Right atrium auricular region (tissue), 2 donors: Measurements from ENCODE around the gene ARHGEF28. TPM values are rescaled to one million over a fixed set of nuclear protein-coding genes. Genes with fewer than 3 reads are reported as not detected.

Experiments
- DNase-seq: peaks from one replicate; pipeline ENCODE4 v3.0.0-alpha.2; 2019; ENCODE audit warnings: low spot score
- H3K27ac ChIP-seq, 2 donors: fragments of 200-600 bp; sonication (generic); 1 replicate in 1 of 2; 2 replicates in 1 of 2; pipeline ENCODE4 v1.5.1; 2016 to 2019
- H3K27me3 ChIP-seq, 2 donors: fragments of 200-600 bp; sonication (generic); one replicate each; pipeline versions ENCODE4 v1.5.1 to v1.6.0; 2017 to 2019
- H3K36me3 ChIP-seq: fragments of 200-600 bp; sonication (generic); one replicate; pipeline ENCODE4 v1.5.1; 2016
- H3K4me1 ChIP-seq, 2 donors: fragments of 200-600 bp; sonication (generic); one replicate each; pipeline versions ENCODE4 v1.5.1 to v1.6.0; 2017 to 2019
- H3K4me3 ChIP-seq, 2 donors: fragments of 200-600 bp; sonication (generic); 1 replicate in 1 of 2; 2 replicates in 1 of 2; pipeline ENCODE4 v1.5.1; 2017 to 2019; ENCODE audit warnings: mild to moderate bottlenecking in 1 of 2, moderate library complexity in 1 of 2
- H3K9me3 ChIP-seq, 2 donors: fragments of 200-600 bp; sonication (generic); one replicate each; pipeline ENCODE4 v1.5.1; 2019
- total RNA-seq, 2 donors: library from RNA; depleted of rRNA; stranded (reverse); fragments of >200 nt; gene quantifications; one replicate each; pipeline ENCODE4 v1.1.0, GENCODE V29; 2016
- TF ChIP-seq, protein P1 (sequence below), 2 donors: fragments of 200-600 bp; sonication (generic); IDR thresholded peaks; one replicate each; pipeline ENCODE4 v1.5.1; 2019; ENCODE audit warnings: antibody characterized with exemption in 2 of 2

ARHGEF28 gene
- total RNA-seq, 2 donors from 2014 or later, result 1.0 to 2.9 TPM

DNA sequence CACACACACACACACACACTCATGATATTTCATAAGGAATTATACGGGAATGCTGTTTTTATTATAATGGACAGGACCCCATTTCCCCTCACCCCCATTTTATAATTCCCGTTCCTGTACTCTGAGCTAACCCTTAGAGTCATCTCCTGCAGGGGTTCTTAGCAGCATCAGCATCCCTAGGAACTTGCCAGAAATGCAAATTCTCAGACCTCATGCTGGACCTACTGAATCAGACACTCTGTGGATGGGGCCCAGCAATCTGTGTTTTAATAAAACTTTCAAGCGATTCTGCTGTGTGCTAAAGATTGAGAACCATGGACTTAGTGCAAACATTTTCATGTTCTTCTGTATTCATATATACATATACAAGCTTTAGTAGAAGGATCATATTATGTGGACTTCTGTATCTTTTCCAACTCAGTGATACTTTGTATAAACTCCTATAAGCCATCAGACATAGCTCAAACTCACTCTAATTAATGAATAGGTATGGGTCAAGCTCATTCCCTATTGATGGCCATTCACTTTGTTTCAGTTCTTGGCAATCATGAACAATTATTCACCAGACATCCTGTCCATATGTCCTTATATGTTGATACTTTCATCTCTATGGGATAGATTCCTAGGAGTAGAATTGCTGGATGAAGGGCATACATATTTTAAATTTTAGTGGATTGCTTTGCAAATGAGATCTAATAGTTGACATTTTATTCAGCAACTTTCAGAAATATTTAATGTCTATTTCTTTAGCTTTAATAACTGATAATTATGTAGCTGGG is 65.5 kb downstream of the ARHGEF28 start:
- Histone ChIP-seq H3K27me3 (no peaks in the 10 kb centered on the region), H3K9me3 (no peaks in the 10 kb centered on the region), H3K27ac (no peak overlapping the region), H3K36me3 (no peaks in the 10 kb centered on the region), H3K4me1 (no peaks in the 10 kb centered on the region), H3K4me3 (no peak overlapping the region)
- TF ChIP-seq, protein P1, sequence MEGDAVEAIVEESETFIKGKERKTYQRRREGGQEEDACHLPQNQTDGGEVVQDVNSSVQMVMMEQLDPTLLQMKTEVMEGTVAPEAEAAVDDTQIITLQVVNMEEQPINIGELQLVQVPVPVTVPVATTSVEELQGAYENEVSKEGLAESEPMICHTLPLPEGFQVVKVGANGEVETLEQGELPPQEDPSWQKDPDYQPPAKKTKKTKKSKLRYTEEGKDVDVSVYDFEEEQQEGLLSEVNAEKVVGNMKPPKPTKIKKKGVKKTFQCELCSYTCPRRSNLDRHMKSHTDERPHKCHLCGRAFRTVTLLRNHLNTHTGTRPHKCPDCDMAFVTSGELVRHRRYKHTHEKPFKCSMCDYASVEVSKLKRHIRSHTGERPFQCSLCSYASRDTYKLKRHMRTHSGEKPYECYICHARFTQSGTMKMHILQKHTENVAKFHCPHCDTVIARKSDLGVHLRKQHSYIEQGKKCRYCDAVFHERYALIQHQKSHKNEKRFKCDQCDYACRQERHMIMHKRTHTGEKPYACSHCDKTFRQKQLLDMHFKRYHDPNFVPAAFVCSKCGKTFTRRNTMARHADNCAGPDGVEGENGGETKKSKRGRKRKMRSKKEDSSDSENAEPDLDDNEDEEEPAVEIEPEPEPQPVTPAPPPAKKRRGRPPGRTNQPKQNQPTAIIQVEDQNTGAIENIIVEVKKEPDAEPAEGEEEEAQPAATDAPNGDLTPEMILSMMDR (IDR thresholded peaks at IDR 0.05), result no peak
- DNase-seq, result no peak

DNA sequence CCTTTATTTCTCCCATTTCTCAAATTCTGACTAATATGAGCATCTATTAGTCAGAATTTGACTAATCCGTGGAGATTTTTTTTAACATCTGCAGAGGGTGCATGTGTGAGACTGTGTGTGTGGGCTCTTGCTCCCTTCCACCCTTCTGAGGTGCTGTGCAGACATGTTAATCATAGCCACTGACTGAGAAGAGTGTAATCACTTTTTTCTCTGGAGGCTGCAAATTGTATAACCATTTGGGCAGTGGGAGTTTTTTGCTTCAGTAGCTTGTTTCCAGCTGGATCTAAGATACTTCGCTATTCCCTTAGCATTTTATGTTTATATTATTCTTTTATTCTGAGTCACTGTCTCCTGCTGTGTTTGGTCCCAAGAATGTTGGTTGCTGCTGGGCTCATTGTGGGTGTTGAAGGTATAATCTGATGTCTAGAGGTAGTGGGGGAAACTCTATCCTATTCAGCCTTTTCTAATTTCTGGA is 66.2 kb downstream of the ARHGEF28 start:
- no peaks in the 10 kb centered on the region for H3K4me1 ChIP-seq
- no peaks in the 10 kb centered on the region for H3K36me3 ChIP-seq
- DNase-seq, result no peak
- no peak overlapping the region for H3K4me3 ChIP-seq
- H3K27me3 ChIP-seq, result no peaks in the 10 kb centered on the region
- TF ChIP-seq, protein P1 (IDR thresholded peaks at IDR 0.05), result no peak
- no peak overlapping the region for H3K27ac ChIP-seq
- H3K9me3 ChIP-seq, result no peaks in the 10 kb centered on the region

DNA sequence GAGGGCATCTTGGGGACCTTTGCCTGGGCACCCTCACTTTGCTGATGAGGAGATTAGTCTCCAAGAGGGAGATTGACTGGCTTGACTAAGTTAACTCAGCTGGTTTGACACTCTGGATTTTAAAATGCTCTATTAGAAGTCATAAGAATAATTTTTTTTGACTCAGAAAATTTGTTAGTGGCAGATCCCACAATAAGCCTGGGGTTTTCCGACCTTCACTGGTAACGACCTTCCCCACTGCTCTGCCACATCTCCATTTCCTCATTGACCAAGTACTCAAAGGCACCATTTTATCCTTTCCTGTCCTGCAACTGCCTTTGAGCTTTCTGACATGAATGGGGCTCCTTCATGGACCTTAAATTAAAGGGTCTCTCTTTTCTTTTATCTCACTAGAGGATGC is 67.0 kb downstream of the ARHGEF28 start:
- no peaks in the 10 kb centered on the region for H3K4me1 ChIP-seq
- H3K27me3 ChIP-seq, result no peaks in the 10 kb centered on the region
- H3K4me3 ChIP-seq, result no peak overlapping the region
- no peaks in the 10 kb centered on the region for H3K9me3 ChIP-seq
- H3K27ac ChIP-seq, result no peak overlapping the region
- H3K36me3 ChIP-seq, result no peaks in the 10 kb centered on the region
- DNase-seq, result no peak
- TF ChIP-seq, protein P1 (IDR thresholded peaks at IDR 0.05), result no peak

DNA sequence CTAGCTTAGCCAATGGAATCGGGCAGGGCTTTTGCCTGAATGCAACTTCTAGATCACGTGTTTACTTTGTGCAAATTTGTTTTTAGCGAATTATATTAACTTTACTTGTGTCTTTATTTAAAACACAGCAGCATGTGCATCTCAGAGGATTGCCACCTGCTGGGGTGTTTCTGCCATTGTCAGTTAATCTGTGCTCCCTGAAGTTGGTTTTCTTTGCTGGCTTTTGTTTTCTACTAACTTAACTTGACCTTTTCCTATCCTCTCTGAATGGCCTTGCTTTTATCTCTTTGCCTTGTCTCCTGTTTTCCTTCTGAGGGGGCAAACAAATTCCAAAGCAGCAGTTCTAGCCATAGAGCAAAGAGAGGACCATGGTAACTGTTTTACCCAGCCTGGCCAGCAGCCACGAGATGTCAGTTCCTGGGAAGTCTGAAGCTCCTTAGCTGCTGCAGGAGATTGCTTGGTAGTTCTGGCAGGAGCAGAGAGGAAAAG is 67.6 kb downstream of the ARHGEF28 start:
- H3K4me3 ChIP-seq, result no peak overlapping the region
- H3K27me3 ChIP-seq, result no peaks in the 10 kb centered on the region
- H3K27ac ChIP-seq, result no peak overlapping the region
- no peaks in the 10 kb centered on the region for H3K9me3 ChIP-seq
- DNase-seq, result no peak
- no peaks in the 10 kb centered on the region for H3K36me3 ChIP-seq
- TF ChIP-seq, protein P1 (IDR thresholded peaks at IDR 0.05), result peak in 1 of 2 donors; percentile 50
- no peaks in the 10 kb centered on the region for H3K4me1 ChIP-seq

DNA sequence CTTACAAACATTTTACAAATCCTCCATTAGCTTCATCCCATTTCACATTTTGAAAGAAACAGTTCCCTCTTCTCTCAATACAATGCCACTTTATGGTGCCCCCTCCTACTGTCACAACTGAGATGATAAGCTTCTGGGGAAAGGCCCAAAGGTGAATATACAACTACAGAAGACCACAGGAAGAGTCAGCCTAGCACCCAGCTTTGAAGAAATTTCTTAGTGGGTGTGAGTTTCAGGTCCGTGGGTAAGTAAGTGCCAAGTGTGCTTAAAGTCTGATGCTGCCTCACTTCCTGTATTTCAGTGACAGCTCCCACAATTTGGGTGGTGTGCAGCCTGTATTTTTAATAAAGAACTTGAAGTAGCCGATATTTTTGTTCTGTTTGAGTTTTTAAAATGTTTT is 68.1 kb downstream of the ARHGEF28 start:
- H3K36me3 ChIP-seq, result no peaks in the 10 kb centered on the region
- no peak overlapping the region for H3K27ac ChIP-seq
- no peaks in the 10 kb centered on the region for H3K9me3 ChIP-seq
- H3K27me3 ChIP-seq, result no peaks in the 10 kb centered on the region
- no peaks in the 10 kb centered on the region for H3K4me1 ChIP-seq
- no peak overlapping the region for H3K4me3 ChIP-seq
- TF ChIP-seq, protein P1 (IDR thresholded peaks at IDR 0.05), result no peak
- DNase-seq, result no peak
